Measurements from ENCODE around the gene FBXL15. TPM values are rescaled to one million over a fixed set of nuclear protein-coding genes. Genes with fewer than 3 reads are reported as not detected.

FBXL15 gene
- total and polyA plus RNA-seq, 2 of the 13 experiments (the other 11 are each of a cell fraction or from before 2014, with no cell fraction given): 4.3 to 8.3 TPM

GRCh38 chr10:102419269-102420180 lies 1.1 kb upstream of the FBXL15 start (continued):
- TF ChIP-seq ZNF512B (CRISPR knock-in tag; IDR thresholded peaks at IDR 0.05; ENCODE audit: borderline replicate concordance) (no peak), ZBTB42 (CRISPR knock-in tag; IDR thresholded peaks at IDR 0.05) (no peak), NFKBIZ (CRISPR knock-in tag; IDR thresholded peaks at IDR 0.05) (no peak), ZHX1 (CRISPR knock-in tag; IDR thresholded peaks at IDR 0.05; ENCODE audit: low read depth) (no peak), HMG20A (CRISPR knock-in tag; IDR thresholded peaks at IDR 0.05; ENCODE audit: borderline replicate concordance) (no peak), NR1H2 (CRISPR knock-in tag; IDR thresholded peaks at IDR 0.05; ENCODE audit: borderline replicate concordance, low read depth) (no peak), ZNF503 (CRISPR knock-in tag; IDR thresholded peaks at IDR 0.05) (no peak), BATF2 (CRISPR knock-in tag; IDR thresholded peaks at IDR 0.05) (no peak), NFATC3 (CRISPR knock-in tag; IDR thresholded peaks at IDR 0.05) (no peak), HMGXB4 (CRISPR knock-in tag; IDR thresholded peaks at IDR 0.05; ENCODE audit: borderline replicate concordance in 1 of 2, low read depth in 1 of 2) (no peak), ZNF335 (CRISPR knock-in tag; IDR thresholded peaks at IDR 0.05) (peak; percentile 58; the same call in 1 of the 2 replicates), ZNF256 (CRISPR knock-in tag; conservative IDR thresholded peaks at IDR 0.05) (0 out of 2 replicates have a peak, but pooled peaks have one; percentile 53), ZNF232 (CRISPR knock-in tag; IDR thresholded peaks at IDR 0.05; ENCODE audit: borderline replicate concordance) (peak; percentile 89), REPIN1 (CRISPR knock-in tag; IDR thresholded peaks at IDR 0.05; ENCODE audit: borderline replicate concordance, low read depth) (peak; percentile 48; the same call in 1 of the 2 replicates), ZBTB26 (CRISPR knock-in tag; IDR thresholded peaks at IDR 0.05; ENCODE audit: borderline replicate concordance) (peak; percentile 80; the same call in 1 of the 2 replicates)

Data from HepG2 (cell line).